Lower leg skin (tissue), 3 donors: ENCODE measurements around the gene ABLIM1.

ENCODE experiments used
- POLR2A ChIP-seq, 2 donors: fragments of 450-650 bp; IDR thresholded peaks; one replicate each; pipeline ENCODE4 v1.6.1; 2016 to 2017; ENCODE audit warnings: antibody characterized with exemption in 2 of 2, mild to moderate bottlenecking in 1 of 2, moderate library complexity in 1 of 2
- TF ChIP-seq, protein P1 (sequence below), 3 donors: fragments of 450-650 bp; IDR thresholded peaks; one replicate each; pipeline ENCODE4 v1.5.1; 2016; ENCODE audit warnings: antibody characterized with exemption in 3 of 3, mild to moderate bottlenecking in 3 of 3, moderate library complexity in 2 of 3

DNA sequence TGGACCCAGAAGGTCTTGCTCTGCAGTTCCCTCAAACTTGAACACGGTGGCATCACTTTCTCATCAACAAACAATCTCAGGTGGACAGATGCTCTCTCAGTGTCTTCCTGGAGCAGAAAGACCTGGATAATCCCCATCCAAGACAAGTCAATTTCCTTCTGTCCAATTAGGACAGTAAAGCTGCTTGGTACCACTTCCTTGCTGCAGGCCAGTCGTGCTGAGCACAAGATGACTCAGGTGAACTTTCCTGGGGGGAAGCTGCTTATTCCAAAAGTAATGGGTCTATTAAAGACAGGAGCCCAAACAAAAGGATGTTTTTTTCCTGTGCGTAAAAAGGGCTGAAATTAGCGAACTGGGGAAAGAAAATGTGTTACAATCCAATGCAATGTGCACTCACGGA, 146.2 kb downstream of the ABLIM1 start:
- TF ChIP-seq, protein P1, sequence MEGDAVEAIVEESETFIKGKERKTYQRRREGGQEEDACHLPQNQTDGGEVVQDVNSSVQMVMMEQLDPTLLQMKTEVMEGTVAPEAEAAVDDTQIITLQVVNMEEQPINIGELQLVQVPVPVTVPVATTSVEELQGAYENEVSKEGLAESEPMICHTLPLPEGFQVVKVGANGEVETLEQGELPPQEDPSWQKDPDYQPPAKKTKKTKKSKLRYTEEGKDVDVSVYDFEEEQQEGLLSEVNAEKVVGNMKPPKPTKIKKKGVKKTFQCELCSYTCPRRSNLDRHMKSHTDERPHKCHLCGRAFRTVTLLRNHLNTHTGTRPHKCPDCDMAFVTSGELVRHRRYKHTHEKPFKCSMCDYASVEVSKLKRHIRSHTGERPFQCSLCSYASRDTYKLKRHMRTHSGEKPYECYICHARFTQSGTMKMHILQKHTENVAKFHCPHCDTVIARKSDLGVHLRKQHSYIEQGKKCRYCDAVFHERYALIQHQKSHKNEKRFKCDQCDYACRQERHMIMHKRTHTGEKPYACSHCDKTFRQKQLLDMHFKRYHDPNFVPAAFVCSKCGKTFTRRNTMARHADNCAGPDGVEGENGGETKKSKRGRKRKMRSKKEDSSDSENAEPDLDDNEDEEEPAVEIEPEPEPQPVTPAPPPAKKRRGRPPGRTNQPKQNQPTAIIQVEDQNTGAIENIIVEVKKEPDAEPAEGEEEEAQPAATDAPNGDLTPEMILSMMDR (IDR thresholded peaks at IDR 0.05): no peak
- TF ChIP-seq POLR2A (IDR thresholded peaks at IDR 0.05): no peak
